Measurements from ENCODE around the gene BMPR1B.

Gene BMPR1B

GRCh38 chr4:94912606-94913005 lies 154.9 kb downstream of the BMPR1B start:
- DNase-seq (ENCODE audit: low read depth) = no peak

- no peak for DNase-seq (ENCODE audit: low read depth)
Measured at GRCh38 chr4:94913316-94913715, 155.6 kb downstream of the BMPR1B start.

- DNase-seq (ENCODE audit: low read depth) = no peak
Measured at GRCh38 chr4:94917146-94917545, 159.4 kb downstream of the BMPR1B start.

GRCh38 chr4:94918543-94918942 lies 160.8 kb downstream of the BMPR1B start:
- no peak for DNase-seq (ENCODE audit: low read depth)

GRCh38 chr4:94920369-94920768 lies 162.6 kb downstream of the BMPR1B start:
- no peak for DNase-seq (ENCODE audit: low read depth)

GRCh38 chr4:94924566-94924965 lies 166.8 kb downstream of the BMPR1B start:
- no peak for DNase-seq (ENCODE audit: low read depth)

- DNase-seq (ENCODE audit: low read depth) = no peak
Measured at GRCh38 chr4:94925764-94926347, 168.1 kb downstream of the BMPR1B start.

- DNase-seq (ENCODE audit: low read depth) = no peak
Measured at GRCh38 chr4:94926936-94927335, 169.2 kb downstream of the BMPR1B start.

GRCh38 chr4:94927696-94928095 lies 169.9 kb downstream of the BMPR1B start:
- DNase-seq (ENCODE audit: low read depth) = no peak

- no peak for DNase-seq (ENCODE audit: low read depth)
Measured at GRCh38 chr4:94929696-94930095, 171.9 kb downstream of the BMPR1B start.

- DNase-seq (ENCODE audit: low read depth) = no peak
Measured at GRCh38 chr4:94931626-94932025, 173.9 kb downstream of the BMPR1B start.

- DNase-seq (ENCODE audit: low read depth) = no peak
Measured at GRCh38 chr4:94932366-94932765, 174.6 kb downstream of the BMPR1B start.

GRCh38 chr4:94933799-94934198 lies 176.0 kb downstream of the BMPR1B start:
- no peak for DNase-seq (ENCODE audit: low read depth)

GRCh38 chr4:94934201-94934600 lies 176.4 kb downstream of the BMPR1B start:
- no peak for DNase-seq (ENCODE audit: low read depth)

- no peak for DNase-seq (ENCODE audit: low read depth)
Measured at GRCh38 chr4:94934864-94935263, 177.1 kb downstream of the BMPR1B start.

- DNase-seq (ENCODE audit: low read depth) = no peak
Measured at GRCh38 chr4:94936854-94937253, 179.1 kb downstream of the BMPR1B start.

GRCh38 chr4:94939791-94940519 lies 182.2 kb downstream of the BMPR1B start:
- DNase-seq (ENCODE audit: low read depth) = no peak

- no peak for DNase-seq (ENCODE audit: low read depth)
Measured at GRCh38 chr4:94940520-94940908, 182.8 kb downstream of the BMPR1B start.

- no peak for DNase-seq (ENCODE audit: low read depth)
Measured at GRCh38 chr4:94941706-94942105, 184.0 kb downstream of the BMPR1B start.

- no peak for DNase-seq (ENCODE audit: low read depth)
Measured at GRCh38 chr4:94944726-94945125, 187.0 kb downstream of the BMPR1B start.

- DNase-seq (ENCODE audit: low read depth) = no peak
Measured at GRCh38 chr4:94947681-94948108, 189.9 kb downstream of the BMPR1B start.

- DNase-seq (ENCODE audit: low read depth) = no peak
Measured at GRCh38 chr4:94954251-94954650, 196.5 kb downstream of the BMPR1B start.

GRCh38 chr4:94957030-94957429 lies 199.3 kb downstream of the BMPR1B start:
- DNase-seq (ENCODE audit: low read depth) = no peak

GRCh38 chr4:94959307-94959706 lies 201.6 kb downstream of the BMPR1B start:
- no peak for DNase-seq (ENCODE audit: low read depth)
